HG02623 (cell line): Measurements from ENCODE around the gene KRT35.

Experiments used
- ATAC-seq: cut with Tn5 transposase; IDR thresholded peaks from one replicate; pipeline ENCODE4 v1.9.1; 2021; ENCODE audit warnings: moderate library complexity; ENCODE audit not compliant: unreplicated experiment

Gene KRT35

DNA sequence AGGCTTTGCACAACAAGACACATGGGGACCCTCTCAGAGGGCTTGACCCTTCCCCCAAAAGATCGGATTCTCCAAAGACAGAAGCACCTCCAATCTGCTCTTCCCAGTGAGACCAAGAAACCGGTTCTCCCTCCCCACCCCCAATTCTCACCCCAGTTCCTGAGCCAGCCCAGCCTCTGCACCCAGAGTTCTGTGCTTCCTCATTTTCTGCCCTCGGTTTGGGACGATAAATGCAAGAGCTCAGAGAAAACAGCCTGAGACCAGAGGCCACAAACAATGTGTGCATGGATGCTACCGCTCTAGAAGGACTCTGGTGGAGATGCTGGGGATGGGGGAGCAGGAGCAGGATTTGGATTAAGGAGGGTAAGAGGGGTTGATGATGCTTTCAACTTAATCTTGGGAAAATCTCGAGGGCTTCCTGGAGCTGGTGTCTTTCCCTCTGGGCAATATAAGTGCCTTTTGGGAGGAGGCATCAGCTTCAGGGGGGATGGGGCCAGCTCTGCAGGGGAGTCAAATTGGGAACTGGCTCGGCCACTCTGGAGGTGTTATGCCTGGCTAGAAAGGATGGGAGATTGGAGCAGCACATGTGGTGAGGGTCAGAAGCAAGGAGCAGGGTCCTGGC lies 31.7 kb upstream of the KRT35 start:
- ATAC-seq = no peak

DNA sequence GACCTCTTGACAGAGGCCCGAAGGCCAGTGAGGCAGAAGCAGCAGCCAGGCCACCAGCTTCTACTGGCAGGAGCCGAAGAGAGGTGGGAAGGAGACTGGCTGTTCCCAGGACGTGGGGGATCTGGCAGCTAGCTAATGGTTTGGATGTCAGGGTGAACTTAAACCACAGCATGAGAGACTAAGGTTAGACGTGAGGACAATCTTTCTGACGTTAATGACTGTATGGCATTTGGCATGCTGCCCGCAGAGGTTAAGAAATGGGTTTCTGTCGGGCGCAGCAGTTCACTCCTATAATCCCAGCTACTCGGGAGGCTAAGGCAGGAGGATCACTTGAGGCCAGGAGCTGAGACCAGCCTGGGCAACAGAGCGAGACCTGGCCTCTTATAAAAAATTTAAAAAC lies 30.8 kb upstream of the KRT35 start:
- no peak for ATAC-seq

DNA sequence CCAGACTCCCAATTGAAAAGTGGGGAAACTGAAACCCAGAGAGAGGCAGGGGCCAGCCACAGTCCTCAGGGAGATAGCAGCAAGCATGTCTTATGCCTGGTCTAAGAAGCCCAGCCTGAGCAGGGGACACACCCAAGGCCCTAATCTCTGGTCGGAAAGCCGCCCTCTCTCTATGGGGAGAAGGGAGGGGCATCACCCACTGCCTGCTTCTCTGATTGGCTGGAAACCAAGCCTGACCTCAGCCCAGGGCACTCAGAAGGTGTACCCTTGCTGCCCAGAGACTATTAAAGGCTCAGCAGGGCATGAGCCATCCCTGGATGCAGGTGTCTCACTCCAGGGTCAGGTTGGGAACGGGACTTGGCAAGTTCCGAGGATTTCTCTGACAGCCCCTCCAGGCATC lies 30.2 kb upstream of the KRT35 start:
- ATAC-seq = no peak

DNA sequence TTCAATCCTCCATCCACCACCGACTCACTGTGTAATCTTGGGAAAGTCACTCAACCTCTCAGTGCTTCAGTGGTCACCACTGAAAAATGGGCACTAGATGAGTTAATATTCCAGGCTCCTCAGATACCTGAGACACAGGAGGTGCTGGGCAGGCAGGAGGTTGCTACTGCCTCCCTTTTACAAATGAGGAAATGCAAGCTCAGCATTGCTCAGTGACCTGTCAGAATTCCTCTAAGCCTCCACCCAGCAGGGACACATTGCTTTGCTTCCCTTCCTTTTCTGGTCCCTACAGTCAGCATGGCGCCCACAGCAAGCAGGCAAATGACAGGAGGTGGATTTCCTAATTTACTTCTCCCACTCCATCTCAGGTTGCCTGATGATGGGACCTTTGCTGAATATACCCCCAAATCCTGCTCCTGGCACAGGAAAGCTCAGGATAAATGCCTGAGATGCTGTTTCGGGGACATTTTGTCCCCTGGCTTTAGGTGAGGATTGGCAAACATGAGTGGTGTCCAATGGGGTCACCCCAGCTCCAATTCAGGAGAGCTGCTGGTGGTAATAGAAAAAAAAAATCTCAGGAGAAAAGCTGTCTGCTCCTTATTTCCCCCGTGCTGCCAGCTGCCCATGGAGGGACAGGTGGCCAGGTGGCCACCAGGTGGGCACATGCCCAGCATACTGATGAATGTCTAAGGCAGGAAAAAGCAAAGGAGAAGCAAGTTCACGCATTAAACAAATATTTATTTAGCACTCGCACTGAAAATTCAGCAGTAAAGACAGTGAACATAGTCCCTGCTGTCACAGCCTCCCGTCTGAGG lies 29.5 kb upstream of the KRT35 start:
- no peak for ATAC-seq

DNA sequence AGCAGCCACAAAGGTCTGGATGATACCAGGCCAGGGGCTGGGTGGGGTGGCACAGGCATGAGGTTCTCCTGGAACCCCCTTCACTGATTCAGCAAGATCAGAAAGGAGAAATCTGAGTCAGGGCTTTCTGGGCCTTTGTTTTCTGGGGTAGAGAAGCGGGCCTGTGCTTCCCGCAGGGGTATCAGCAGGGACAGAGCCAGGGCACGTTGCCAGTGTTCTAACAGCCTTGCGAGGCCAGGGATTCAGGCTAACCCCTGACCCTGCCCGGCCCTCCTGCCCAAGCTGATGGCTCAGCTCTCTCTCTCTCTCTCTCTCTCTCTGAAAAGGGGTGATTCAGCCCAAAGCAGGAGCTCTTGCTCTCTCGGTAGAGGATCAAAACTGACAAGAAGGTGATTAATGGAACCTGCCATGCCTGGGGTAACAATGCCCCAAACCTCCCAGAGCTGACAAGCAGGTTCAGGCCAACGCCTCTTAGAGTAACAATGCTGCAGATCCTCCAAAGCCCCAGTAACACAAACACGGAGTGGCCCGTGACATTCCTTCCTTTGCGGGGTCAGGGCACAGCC lies 26.4 kb upstream of the KRT35 start:
- no peak for ATAC-seq

DNA sequence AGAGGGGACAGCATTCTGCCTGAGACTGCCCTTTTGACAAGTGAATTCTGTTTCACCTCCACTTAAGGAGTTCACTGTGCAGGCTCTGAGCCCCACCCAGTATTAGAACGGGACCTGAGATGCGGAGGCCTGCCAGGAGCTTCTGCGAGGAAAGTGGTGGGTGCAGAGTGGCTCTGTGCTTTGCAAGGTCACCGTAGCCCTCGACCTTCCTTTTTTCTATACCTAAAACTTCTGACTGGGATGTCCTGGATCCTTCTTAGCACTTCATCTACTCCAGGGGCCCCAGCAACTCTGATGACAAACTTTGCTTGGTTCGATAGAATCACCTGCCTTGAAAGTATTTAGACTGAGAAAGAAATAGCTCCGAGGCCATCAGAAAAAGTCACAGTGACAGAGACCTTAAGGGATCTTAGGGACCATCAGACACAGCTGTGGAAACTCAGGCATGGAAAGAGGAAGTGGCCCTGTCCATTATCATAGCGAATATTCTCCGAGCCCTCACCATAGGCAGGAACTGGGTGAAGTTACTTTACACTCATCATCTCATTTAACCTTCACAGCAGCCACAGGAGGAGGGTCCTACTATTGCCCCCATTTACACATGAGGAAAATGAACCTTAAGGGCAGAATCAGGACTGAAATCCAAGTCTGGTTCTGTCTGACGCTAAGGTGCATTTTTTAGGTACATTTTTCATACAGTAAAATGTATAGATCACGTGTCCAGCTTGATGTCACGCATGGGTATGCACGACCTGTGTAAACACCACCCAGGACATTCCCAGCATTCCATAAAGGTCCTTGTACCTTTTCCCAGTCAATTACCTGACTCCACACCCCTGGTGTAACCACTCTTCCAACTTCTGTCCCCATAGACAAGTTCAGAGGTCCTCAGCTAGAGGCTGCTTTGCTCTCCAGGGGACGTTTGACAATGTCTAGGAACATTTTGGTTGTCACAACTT lies 25.1 kb upstream of the KRT35 start:
- ATAC-seq = no peak

DNA sequence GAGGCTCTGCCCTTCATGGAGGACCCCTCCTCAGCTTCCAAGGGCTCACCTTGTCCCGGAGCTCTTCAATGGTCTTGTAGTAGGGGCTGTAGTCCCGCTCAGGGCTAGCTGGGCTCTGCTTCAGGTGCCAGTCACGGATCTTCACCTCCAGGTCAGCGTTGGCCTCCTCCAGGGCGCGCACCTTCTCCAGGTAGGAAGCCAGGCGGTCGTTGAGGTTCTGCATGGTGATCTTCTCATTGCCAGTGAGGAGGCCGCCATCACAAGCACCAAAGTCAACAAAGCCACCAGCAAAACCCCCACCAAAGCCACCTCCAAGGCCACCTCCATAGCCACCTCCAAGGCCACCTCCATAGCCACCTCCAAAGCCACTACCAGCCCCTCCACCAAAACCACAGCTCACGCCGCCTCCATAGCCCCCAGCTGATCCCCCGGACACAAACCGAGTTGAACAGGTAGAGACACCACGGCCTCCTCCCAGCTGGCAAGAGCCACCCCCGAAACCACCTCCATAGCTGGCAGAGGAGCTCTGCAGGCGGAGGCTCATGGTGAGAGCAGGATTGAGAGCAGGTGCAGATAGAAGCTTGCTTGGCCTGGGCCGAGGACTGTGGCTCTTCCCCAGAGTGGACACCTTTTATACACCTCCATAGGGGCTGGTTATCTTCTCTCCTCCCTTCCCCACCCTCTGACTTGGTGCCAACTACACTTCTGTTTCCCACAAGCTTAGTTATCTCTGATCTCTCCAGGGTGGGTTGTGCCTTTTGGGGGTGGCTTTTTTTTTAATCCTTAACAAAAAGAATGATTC lies 24.3 kb upstream of the KRT35 start, which contains the start of gene KRT13:
Gene KRT13, minus strand, starts transcription at position 606 of the 802 bp plus-strand sequence. Its CDS starts 62 bp downstream, at position 544.
- ATAC-seq = no peak

DNA sequence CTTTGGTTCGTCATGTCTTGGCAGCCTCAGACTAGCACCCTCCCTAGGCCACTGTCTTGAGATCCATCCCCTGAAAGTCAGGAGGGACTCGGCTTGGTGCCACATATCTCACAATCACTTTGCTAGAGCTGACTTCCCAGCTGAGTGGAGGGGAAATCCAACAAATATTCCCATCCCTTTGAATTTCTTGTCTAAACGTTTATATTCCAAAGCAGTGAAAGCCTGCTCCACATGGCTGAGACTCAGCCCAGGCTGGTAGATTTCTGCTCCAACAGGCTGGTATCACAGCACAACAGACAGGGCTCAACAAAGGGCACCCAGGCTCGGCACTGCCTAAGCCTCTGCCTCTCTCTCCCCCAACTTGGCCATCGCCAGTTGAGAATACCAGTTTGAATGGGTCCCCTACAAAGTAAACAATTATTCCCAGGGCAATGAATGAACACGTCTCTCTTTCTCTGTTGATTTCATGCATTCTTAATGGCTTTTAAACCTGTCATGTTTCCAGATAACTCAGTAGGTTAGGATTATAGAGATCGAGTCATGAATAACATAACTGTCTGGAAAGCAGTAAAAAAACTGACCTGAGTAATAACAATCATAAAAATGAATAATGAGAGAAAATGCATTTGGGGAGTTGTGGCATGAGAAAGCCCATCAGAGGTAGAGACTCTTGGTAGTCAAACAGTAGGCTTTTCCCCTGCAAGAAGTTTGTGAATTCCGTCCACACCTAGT lies 23.5 kb upstream of the KRT35 start:
- no peak for ATAC-seq

DNA sequence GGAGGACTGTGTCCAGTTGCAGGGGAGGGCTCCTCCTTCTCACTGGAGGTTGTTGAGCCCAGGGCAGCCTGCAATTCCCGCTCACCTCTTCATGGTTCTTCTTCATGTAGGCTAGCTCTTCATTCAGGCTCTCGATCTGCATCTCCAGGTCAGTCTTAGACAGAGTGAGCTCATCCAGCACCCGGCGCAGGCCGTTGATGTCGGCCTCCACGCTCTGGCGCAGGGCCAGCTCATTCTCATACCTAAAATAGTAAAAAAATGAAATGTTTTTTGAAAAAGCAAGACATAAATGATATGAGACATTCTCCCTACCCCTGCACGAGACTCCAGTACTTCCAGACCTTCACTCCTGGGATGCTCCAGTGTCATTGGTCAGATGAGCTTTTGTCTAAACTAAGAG lies 22.3 kb upstream of the KRT35 start:
- ATAC-seq = no peak

DNA sequence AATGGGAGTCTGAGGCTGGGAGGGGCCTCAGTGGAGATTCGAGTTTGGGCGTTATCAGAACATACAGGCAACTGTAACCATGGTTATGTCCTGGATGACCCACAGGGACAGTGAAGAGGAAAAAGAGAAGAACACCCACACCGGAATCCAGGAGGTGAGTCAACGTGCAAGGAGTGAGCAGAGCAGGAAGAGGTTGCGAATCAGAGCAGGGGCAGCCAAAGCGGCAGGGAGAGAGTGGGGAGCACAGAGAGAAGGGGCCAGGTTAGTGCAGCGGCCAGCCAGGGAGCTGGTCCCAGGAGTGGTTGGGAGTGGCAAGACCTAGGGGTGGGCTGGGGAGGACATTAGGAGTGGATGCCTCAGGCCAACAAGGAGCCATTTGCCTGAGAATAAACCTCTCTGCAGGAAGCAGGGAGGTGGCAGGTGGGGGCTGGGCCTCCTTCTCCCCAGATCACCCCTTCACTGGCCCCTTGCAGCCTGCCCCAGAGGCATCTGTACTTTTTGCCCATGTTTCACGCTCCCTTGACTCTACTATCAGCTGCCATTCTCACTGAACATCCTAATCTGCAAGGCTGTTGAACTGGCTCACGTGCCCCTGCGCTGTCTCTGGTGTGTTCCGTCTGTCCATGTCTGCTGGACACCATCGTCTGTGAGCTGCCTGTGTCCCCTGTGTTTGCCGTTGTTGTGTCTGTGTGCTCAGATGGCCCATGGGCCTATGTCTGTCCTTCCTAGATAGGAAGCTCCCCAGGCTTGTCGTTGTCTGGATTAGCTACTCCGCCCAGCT lies 19.4 kb upstream of the KRT35 start:
- ATAC-seq = no peak

DNA sequence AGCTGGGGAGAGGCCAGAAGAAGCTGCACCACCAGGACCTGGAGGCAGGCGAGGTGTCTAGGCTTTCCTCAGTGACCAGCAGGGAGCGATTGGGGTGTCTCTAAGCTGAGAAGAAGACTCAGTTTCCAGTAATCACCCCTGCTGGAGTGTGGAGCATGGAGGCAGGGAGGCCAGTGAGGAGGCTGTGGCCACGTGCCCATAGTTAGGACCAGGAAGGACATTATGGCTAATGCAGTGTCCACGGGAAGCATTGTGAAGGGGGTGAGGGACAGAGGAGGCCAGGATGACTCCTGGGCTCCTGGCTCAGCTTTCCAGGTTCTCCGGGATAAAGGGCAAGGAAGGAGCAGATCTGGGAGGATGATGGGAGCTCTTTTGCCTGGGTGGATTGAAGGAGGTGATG lies 18.8 kb upstream of the KRT35 start:
- no peak for ATAC-seq

DNA sequence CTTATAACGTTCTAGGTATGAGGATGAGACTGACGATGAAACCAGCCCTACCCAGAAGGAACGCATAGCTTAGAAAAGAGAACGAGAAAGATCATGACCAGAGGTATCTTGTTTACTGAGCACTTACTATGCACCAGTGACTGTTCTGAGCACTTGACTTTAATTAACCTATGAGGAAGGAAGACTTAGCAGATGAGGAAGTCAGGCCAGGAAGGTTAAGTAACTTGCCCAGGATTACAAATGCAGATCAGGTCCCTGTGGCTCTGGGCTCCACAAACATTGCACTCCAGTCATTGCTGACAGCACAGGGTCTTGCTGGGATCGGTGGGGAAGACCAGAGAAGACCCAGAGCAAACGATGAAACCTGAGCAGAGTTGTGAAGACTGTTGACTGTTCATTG lies 17.3 kb upstream of the KRT35 start:
- ATAC-seq = no peak

DNA sequence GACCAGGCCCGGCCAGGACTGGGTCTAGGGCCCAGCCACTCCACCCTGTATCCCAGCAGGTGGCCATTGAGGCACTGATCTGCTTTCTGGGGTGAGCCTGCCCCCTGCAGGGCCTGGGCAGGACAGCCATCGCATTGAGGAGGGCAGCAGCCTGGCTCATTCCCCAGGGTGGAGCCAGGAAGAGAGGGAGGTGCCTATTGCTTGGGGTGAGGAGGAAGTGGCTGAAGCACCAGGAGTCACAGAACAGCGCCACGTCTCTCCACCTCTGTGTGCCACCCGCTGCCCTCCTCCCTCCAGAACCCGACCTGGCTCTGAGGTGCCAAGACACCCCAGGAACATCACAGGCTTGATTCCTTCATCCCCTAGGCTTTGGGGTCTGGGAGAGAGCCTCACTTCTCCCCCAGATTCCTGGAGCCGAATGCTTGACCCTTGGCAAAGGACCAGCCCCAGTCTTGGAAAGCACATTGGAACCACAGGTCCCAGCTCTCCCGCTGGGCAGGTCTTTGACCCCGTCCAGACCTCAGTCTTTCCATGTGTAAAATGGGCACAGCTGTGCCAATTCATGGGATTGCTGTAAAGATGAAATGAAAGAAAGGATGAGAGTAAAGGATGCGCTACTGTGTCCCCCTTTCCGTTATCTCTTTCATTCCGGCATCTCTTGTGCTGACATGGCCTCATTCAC lies 16.0 kb upstream of the KRT35 start:
- no peak for ATAC-seq

DNA sequence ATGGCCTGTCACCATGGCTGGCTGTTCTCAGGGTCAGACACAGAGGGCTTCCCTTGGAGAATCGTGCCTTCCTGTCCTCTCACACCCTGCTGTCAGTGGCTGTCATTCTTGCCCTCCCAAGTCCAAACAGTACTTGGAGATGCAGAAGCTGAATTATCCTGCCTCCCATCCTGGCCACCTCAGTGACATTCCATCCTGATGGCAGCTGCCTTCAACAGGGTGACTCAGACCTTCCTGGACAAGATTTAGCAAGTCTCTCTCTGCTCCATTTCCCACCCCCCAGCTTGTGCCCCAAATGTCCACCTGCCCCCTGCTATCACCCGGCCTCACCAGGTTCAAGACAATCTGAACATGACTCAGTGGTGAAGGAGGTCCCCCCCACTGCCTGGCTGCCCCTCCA lies 13.6 kb upstream of the KRT35 start:
- no peak for ATAC-seq

DNA sequence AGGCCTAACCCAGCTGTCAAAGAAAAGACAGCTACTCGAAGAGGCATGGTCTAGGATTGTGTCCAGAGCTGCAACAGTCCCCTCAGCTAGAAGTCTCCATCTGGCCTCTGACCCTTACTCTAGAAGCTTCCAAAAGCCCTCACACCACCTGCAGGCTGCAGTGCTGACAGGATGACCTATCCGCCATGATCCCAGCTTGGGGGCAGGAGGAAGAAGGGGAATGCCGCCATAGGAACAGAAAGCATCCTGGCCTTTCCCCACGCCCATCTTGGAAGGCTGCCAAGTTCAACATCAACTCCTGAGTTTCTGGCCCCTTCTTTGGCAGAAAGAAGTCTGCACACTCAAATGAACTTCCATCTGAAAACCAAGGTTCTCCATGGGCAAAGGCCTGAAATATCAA lies 11.8 kb upstream of the KRT35 start:
- no peak for ATAC-seq

DNA sequence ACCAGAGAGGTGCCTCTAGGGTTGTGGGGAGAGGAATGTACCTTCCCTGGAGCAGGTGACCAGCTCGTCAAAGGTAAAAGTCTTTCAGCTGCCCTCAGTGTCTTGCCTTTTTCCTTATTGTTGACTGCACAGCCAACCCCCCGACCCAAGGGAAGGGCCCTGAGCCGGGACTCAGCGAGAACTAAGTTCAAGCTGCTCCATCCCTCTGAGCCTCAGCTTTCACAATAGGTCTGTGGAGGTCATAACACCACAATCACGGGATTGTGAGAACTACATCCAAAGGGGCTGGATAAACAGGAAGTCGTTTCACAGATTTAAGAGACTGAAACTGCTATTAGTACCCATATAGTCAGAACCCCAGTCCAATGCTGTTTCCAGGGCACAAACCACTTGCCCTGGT lies 11.4 kb upstream of the KRT35 start:
- ATAC-seq = no peak

DNA sequence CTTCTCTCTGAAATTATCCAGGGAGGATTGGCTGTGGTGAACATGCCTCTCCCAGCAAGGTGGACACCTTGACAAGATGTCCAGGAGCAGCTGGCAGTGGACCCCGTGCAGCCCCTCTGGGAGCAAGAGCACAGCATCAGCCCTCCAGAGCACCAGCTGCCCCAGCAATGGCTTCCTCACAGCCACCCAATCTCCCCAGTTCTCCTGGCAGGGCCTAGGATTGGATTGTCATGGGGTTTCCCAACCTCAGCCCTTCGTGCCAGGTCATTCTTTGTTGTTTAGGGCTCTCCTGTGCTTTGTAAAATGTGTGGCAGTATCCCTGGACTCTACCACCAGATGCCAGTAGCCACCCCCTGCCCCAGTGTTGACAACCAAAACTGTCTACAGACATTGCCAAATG lies 10.5 kb upstream of the KRT35 start:
- ATAC-seq = no peak
